GM12878 (cell line): Measurements from ENCODE around the gene KLF3. TPM values are rescaled to one million over a fixed set of nuclear protein-coding genes. Genes with fewer than 3 reads are reported as not detected.

Source experiments
- ATAC-seq: fragments of 200-7000 bp; cut with Tn5 transposase; 3 replicates; pipeline ENCODE4 v1.9.1; 2020; ENCODE audit warnings: mild to moderate bottlenecking, moderate library complexity
- BruUV-seq: library from RNA; stranded (reverse); fragments of 400-500 nt; replicated peaks from 2 replicates; lab custom pipeline; 2021; lab: Mats Ljungman, UMichigan
- CTCF ChIA-PET: fragments of 300-600 bp; sonication (Branson Sonifier 250); formaldehyde crosslinking; extraction: SDS; loops from one replicate; lab custom pipeline; 2021; ENCODE audit warnings: inconsistent platforms; lab: Yijun Ruan, JAX
- POLR2A ChIA-PET: fragments of 350-600 bp; formaldehyde crosslinking; extraction: SDS; loops from one replicate; lab custom pipeline; 2021; ENCODE audit warnings: inconsistent platforms; lab: Charles Lee
- RAD21 ChIA-PET: fragments of 300-600 bp; sonication (Branson Sonifier 250); formaldehyde crosslinking; loops from one replicate; lab custom pipeline; 2023; ENCODE audit warnings: antibody characterized with exemption; ENCODE audit not compliant: unreplicated experiment; lab: Charles Lee
- SMC1A ChIA-PET: fragments of 300-600 bp; sonication (Branson Sonifier 250); formaldehyde crosslinking; loops from one replicate; lab custom pipeline; 2023; ENCODE audit not compliant: unreplicated experiment, uncharacterized antibody; lab: Charles Lee
- DNase-seq: peaks from one replicate; pipeline ENCODE4 v3.0.0-alpha.2; 2011; ENCODE audit warnings: low read depth, low spot score
- FAIRE-seq: peaks from 3 replicates; lab custom pipeline; 2011; peaks lifted over from hg19 to GRCh38; lab: Jason Lieb, UNC
- H2AFZ ChIP-seq: 2 replicates; pipeline ENCODE4 v1.6.0; 2011; ENCODE audit warnings: low read depth, low read length, control low read depth; ENCODE audit not compliant: control insufficient read depth
- H3K27ac ChIP-seq: 2 replicates; pipeline ENCODE4 v1.5.1; 2011; ENCODE audit warnings: control low read depth; ENCODE audit not compliant: control insufficient read depth, insufficient read depth
- H3K27me3 ChIP-seq, 2 experiments: replicated peaks in 1 of 2; 2 replicates each; pipeline versions ENCODE4 v1.6.0 to v1.6.1; 2011; ENCODE audit warnings: low read length in 1 of 2; ENCODE audit not compliant: control insufficient read depth in 2 of 2, insufficient read depth in 2 of 2
- H3K36me3 ChIP-seq, 2 experiments: 2 replicates each; pipeline ENCODE4 v1.5.1; 2011; ENCODE audit warnings: low read length in 1 of 2; ENCODE audit not compliant: control insufficient read depth in 2 of 2, insufficient read depth in 2 of 2
- H3K4me1 ChIP-seq: 2 replicates; pipeline ENCODE4 v1.6.1; 2011; ENCODE audit warnings: mild to moderate bottlenecking, low read length, moderate library complexity, mixed read lengths; ENCODE audit not compliant: control insufficient read depth, insufficient read depth
- H3K4me2 ChIP-seq: 2 replicates; pipeline ENCODE4 v1.6.0; 2011; ENCODE audit warnings: control low read depth; ENCODE audit not compliant: control insufficient read depth, insufficient read depth
- H3K4me3 ChIP-seq: fragments of 200-600 bp; sonication (generic); 2 replicates; pipeline ENCODE4 v1.5.1; 2016
- H3K79me2 ChIP-seq: 2 replicates; pipeline ENCODE4 v1.6.0; 2011; ENCODE audit warnings: low read length; ENCODE audit not compliant: control insufficient read depth, insufficient read depth
- H3K9ac ChIP-seq: 2 replicates; pipeline ENCODE4 v1.8.0; 2011; ENCODE audit warnings: low read length, control low read depth, mixed read lengths; ENCODE audit not compliant: control insufficient read depth, insufficient read depth
- H3K9me3 ChIP-seq: replicated peaks from 3 replicates; pipeline ENCODE4 v1.5.1; 2011; ENCODE audit warnings: mild to moderate bottlenecking, low read length; ENCODE audit not compliant: control insufficient read depth, insufficient read depth
- H4K20me1 ChIP-seq: 2 replicates; pipeline ENCODE4 v1.6.0; 2011; ENCODE audit not compliant: control insufficient read depth, insufficient read depth
- BACH1 ChIP-seq: fragments of 450-650 bp; IDR thresholded peaks from 2 replicates; pipeline ENCODE4 v1.6.1; 2017; ENCODE audit warnings: mild to moderate bottlenecking, borderline replicate concordance
- BCL11A ChIP-seq: IDR thresholded peaks from 2 replicates; pipeline ENCODE4 v1.6.1; 2011; ENCODE audit warnings: low read depth, low read length
- BRCA1 ChIP-seq: IDR thresholded peaks from 2 replicates; pipeline ENCODE4 v1.6.1; 2011; ENCODE audit warnings: low read depth, low read length, improper control_type of control experiment
- ETV6 ChIP-seq, 2 experiments: fragments of 450-650 bp in 1 of 2; IDR thresholded peaks in 1 of 2; conservative IDR thresholded peaks in 1 of 2; 2 replicates each; pipeline ENCODE4 v1.6.1; 2014; ENCODE audit warnings: antibody characterized with exemption in 1 of 2, borderline replicate concordance in 1 of 2, low read depth in 1 of 2, mild to moderate bottlenecking in 1 of 2, moderate library complexity in 1 of 2
- IKZF2 ChIP-seq, 2 experiments: fragments of 450-650 bp; IDR thresholded peaks; 2 replicates each; pipeline ENCODE4 v1.6.1; 2017; ENCODE audit warnings: mild to moderate bottlenecking in 2 of 2, moderate library complexity in 2 of 2
- JUND ChIP-seq: IDR thresholded peaks from 2 replicates; pipeline ENCODE4 v1.6.1; 2012; ENCODE audit warnings: low read depth, mild to moderate bottlenecking, low read length, improper control_type of control experiment, moderate library complexity
- MEF2B ChIP-seq: fragments of 450-650 bp; IDR thresholded peaks from 2 replicates; pipeline ENCODE4 v1.6.1; 2018; ENCODE audit warnings: mild to moderate bottlenecking, moderate library complexity; ENCODE audit not compliant: partially characterized antibody, poor library complexity, severe bottlenecking
- MTA2 ChIP-seq: fragments of 450-650 bp; IDR thresholded peaks from 2 replicates; pipeline ENCODE4 v1.6.1; 2016; ENCODE audit warnings: low read depth, mild to moderate bottlenecking, moderate library complexity
- RB1 ChIP-seq: fragments of 450-650 bp; formaldehyde crosslinking; IDR thresholded peaks from 2 replicates; pipeline ENCODE4 v1.6.1; 2017; ENCODE audit warnings: mild to moderate bottlenecking, borderline replicate concordance
- ZSCAN29 ChIP-seq: fragments of 450-650 bp; IDR thresholded peaks from 2 replicates; pipeline ENCODE4 v1.6.1; 2017; ENCODE audit warnings: mild to moderate bottlenecking, moderate library complexity
- WGBS: methylation state at CpG from one replicate; pipeline ENCODE4 v1.1.6; 2016; ENCODE audit warnings: low lambda C conversion rate; ENCODE audit not compliant: insufficient replicate concordance, insufficient coverage; ENCODE audit errors: missing lambda C conversion rate; 5-methylcytosine and 5-hydroxymethylcytosine counted together
- in situ Hi-C: fragments of 300-500 bp; cut with MboI; formaldehyde crosslinking; loops from 9 replicates; pipeline ENCODE4 v1.14.3; 2018; ENCODE audit warnings: mixed read lengths
- intact Hi-C: fragments of 100-400 bp; cut with micrococcal nuclease; formaldehyde crosslinking; loops from one replicate; pipeline ENCODE4 v1.14.2; 2022; ENCODE audit not compliant: unreplicated experiment
- polyA plus RNA-seq, 11 experiments: library from polyadenylated mRNA; depleted of rRNA in 4 of 11; unstranded in 6 of 11; stranded (reverse) in 5 of 11; fragments of >200 nt; fragmentation: Nextera tagmentation in 4 of 11; fragmentation: Illumina TruSeq in 1 of 11; extraction: Ambion mirVana in 4 of 11; extraction: Trizol in 1 of 11; gene quantifications; 1 replicate in 1 of 11; 2 replicates in 10 of 11; pipeline versions ENCODE4 v1.2.1 to v1.2.3, GENCODE V29; 2011 to 2016; ENCODE audit warnings: inconsistent platforms in 2 of 11, missing spikeins in 2 of 11, low read depth in 1 of 11
- total RNA-seq, 4 experiments: library from RNA; depleted of rRNA in 3 of 4; stranded (reverse); fragments of >200 nt in 3 of 4; fragmentation: Illumina TruSeq in 1 of 4; extraction: Trizol in 1 of 4; gene quantifications; 2 replicates each; pipeline versions ENCODE4 v1.2.1 to v1.2.3, GENCODE V29; 2013 to 2021
- TF ChIP-seq, protein P1 (sequence below): fragments of 450-650 bp; IDR thresholded peaks from 2 replicates; pipeline ENCODE4 v1.6.1; 2016; ENCODE audit warnings: mild to moderate bottlenecking
- TF ChIP-seq, protein P2 (sequence below): fragments of 450-650 bp; formaldehyde crosslinking; IDR thresholded peaks from 2 replicates; pipeline ENCODE4 v1.4.0; 2020; ENCODE audit warnings: mild to moderate bottlenecking, moderate library complexity
- TF ChIP-seq, protein P3 (sequence below): fragments of 150-350 bp; IDR thresholded peaks from 2 replicates; pipeline ENCODE4 v1.6.1; 2014; ENCODE audit warnings: mild to moderate bottlenecking, low read depth, low read length
- TF ChIP-seq, protein P4 (sequence below): fragments of 450-650 bp; IDR thresholded peaks from 2 replicates; pipeline ENCODE4 v1.6.1; 2017; ENCODE audit warnings: mild to moderate bottlenecking, low read depth, inconsistent platforms; ENCODE audit not compliant: poor library complexity, severe bottlenecking

The KLF3 gene
- total and polyA plus RNA-seq, 10 of the 15 experiments (the other 5 are each of a cell fraction or from before 2014, with no cell fraction given): 1.4 to 5.8 (median 2.1) TPM

DNA sequence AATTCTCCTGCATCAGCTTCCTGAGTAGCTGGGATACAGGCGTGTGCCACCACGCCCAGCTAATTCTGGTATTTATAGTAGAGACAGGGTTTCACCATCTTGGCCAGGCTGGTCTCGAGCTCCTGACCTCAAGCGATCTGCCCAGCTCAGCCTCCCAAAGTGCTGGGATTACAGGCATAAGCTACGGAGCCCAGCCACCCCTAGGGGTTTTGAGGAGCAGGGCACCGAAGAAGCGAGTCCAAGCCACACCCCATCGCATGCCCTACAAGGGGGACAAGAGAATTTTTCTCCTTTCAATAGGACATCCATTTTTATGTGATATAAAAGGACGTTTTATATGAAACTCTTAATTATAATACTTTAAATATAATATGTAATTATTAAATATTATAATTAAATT is 13.9 kb upstream of the KLF3 start:
- in situ Hi-C loops: no loop called here
- FAIRE-seq (no peak), DNase-seq (no peak)
- H3K36me3 ChIP-seq: no peaks in the 10 kb centered on the region
- TF ChIP-seq BCL11A (no peak), IKZF2 (IDR thresholded peaks at IDR 0.05) (no peak), ZSCAN29 (no peak), BACH1 (no peak), BRCA1 (no peak), MEF2B (no peak), RB1 (no peak), ETV6 (conservative IDR thresholded peaks at IDR 0.05 in 1 of 2, IDR thresholded peaks at IDR 0.05 in 1 of 2; ENCODE audit: borderline replicate concordance in 1 of 2, low read depth in 1 of 2) (no peak), JUND (no peak), MTA2 (no peak)
- TF ChIP-seq, protein P1, sequence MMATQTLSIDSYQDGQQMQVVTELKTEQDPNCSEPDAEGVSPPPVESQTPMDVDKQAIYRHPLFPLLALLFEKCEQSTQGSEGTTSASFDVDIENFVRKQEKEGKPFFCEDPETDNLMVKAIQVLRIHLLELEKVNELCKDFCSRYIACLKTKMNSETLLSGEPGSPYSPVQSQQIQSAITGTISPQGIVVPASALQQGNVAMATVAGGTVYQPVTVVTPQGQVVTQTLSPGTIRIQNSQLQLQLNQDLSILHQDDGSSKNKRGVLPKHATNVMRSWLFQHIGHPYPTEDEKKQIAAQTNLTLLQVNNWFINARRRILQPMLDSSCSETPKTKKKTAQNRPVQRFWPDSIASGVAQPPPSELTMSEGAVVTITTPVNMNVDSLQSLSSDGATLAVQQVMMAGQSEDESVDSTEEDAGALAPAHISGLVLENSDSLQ: no peak
- TF ChIP-seq, protein P2, sequence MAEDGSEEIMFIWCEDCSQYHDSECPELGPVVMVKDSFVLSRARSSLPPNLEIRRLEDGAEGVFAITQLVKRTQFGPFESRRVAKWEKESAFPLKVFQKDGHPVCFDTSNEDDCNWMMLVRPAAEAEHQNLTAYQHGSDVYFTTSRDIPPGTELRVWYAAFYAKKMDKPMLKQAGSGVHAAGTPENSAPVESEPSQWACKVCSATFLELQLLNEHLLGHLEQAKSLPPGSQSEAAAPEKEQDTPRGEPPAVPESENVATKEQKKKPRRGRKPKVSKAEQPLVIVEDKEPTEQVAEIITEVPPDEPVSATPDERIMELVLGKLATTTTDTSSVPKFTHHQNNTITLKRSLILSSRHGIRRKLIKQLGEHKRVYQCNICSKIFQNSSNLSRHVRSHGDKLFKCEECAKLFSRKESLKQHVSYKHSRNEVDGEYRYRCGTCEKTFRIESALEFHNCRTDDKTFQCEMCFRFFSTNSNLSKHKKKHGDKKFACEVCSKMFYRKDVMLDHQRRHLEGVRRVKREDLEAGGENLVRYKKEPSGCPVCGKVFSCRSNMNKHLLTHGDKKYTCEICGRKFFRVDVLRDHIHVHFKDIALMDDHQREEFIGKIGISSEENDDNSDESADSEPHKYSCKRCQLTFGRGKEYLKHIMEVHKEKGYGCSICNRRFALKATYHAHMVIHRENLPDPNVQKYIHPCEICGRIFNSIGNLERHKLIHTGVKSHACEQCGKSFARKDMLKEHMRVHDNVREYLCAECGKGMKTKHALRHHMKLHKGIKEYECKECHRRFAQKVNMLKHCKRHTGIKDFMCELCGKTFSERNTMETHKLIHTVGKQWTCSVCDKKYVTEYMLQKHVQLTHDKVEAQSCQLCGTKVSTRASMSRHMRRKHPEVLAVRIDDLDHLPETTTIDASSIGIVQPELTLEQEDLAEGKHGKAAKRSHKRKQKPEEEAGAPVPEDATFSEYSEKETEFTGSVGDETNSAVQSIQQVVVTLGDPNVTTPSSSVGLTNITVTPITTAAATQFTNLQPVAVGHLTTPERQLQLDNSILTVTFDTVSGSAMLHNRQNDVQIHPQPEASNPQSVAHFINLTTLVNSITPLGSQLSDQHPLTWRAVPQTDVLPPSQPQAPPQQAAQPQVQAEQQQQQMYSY (CRISPR knock-in tag): no peak
- TF ChIP-seq, protein P3, sequence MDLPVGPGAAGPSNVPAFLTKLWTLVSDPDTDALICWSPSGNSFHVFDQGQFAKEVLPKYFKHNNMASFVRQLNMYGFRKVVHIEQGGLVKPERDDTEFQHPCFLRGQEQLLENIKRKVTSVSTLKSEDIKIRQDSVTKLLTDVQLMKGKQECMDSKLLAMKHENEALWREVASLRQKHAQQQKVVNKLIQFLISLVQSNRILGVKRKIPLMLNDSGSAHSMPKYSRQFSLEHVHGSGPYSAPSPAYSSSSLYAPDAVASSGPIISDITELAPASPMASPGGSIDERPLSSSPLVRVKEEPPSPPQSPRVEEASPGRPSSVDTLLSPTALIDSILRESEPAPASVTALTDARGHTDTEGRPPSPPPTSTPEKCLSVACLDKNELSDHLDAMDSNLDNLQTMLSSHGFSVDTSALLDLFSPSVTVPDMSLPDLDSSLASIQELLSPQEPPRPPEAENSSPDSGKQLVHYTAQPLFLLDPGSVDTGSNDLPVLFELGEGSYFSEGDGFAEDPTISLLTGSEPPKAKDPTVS: no peak
- TF ChIP-seq, protein P4, sequence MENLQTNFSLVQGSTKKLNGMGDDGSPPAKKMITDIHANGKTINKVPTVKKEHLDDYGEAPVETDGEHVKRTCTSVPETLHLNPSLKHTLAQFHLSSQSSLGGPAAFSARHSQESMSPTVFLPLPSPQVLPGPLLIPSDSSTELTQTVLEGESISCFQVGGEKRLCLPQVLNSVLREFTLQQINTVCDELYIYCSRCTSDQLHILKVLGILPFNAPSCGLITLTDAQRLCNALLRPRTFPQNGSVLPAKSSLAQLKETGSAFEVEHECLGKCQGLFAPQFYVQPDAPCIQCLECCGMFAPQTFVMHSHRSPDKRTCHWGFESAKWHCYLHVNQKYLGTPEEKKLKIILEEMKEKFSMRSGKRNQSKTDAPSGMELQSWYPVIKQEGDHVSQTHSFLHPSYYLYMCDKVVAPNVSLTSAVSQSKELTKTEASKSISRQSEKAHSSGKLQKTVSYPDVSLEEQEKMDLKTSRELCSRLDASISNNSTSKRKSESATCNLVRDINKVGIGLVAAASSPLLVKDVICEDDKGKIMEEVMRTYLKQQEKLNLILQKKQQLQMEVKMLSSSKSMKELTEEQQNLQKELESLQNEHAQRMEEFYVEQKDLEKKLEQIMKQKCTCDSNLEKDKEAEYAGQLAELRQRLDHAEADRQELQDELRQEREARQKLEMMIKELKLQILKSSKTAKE: no peak
- TF ChIP-seq, all 136 proteins: peak for 0
- no peaks in the 10 kb centered on the region for H3K9me3 ChIP-seq
- ChIA-PET POLR2A (no interaction called here), SMC1A (no interaction called here), CTCF (no interaction called here), RAD21 (no interaction called here)
- WGBS: 62% methylated on average over 9 of the region's 9 CpGs
- H3K79me2 ChIP-seq: no peaks in the 10 kb centered on the region
- no TSS peak for BruUV-seq
- H3K27me3 ChIP-seq: peaks cover 0 to 3% of the 10 kb centered on the region in 2 experiments; a peak in 3 of 4 replicates
- H3K4me1 ChIP-seq: no peaks in the 10 kb centered on the region
- H2AFZ ChIP-seq: no peak overlapping the region
- no peak overlapping the region for H3K27ac ChIP-seq
- no peak for ATAC-seq
- H3K9ac ChIP-seq: no peak overlapping the region
- H3K4me3 ChIP-seq: no peak overlapping the region
- intact Hi-C loops: no loop called here
- no peak overlapping the region for H3K4me2 ChIP-seq
- H4K20me1 ChIP-seq: no peaks in the 10 kb centered on the region
